WTC11 (cell line): ENCODE data around the gene CDC73. TPM values are rescaled to one million over a fixed set of nuclear protein-coding genes. Genes with fewer than 3 reads are reported as not detected.
A peak's percentile ranks its signal among the peaks of the same experiment; 100 is the strongest.

Experiments used
- ATAC-seq: fragments of 200-7000 bp; cut with Tn5 transposase; 2 replicates; pipeline ENCODE4 v1.10.0; 2021; ENCODE audit warnings: mild to moderate bottlenecking, moderate library complexity
- CTCF ChIA-PET: fragments of 300-600 bp; sonication (Branson Sonifier 250); formaldehyde crosslinking; loops from one replicate; lab custom pipeline; 2021; ENCODE audit warnings: antibody characterized with exemption; lab: Charles Lee
- POLR2A ChIA-PET: fragments of 350-600 bp; sonication (Branson Sonifier 250); formaldehyde crosslinking; loops from one replicate; lab custom pipeline; 2021; ENCODE audit warnings: antibody characterized with exemption; lab: Charles Lee
- DNase-seq: peaks from one replicate; pipeline ENCODE4 v3.0.0; 2021; ENCODE audit warnings: low spot score
- H3K27ac Mint-ChIP-seq: 2 replicates; pipeline ENCODE4 v1.8.0; 2021; ENCODE audit warnings: mixed read lengths
- H3K27me3 Mint-ChIP-seq: 2 replicates; pipeline ENCODE4 v1.8.0; 2021; ENCODE audit warnings: low read depth, mild to moderate bottlenecking, moderate library complexity, mixed read lengths
- H3K36me3 Mint-ChIP-seq: 2 replicates; pipeline ENCODE4 v1.8.0; 2021; ENCODE audit warnings: mixed read lengths
- H3K4me1 Mint-ChIP-seq: 2 replicates; pipeline ENCODE4 v1.8.0; 2022; ENCODE audit warnings: mixed read lengths
- H3K4me3 Mint-ChIP-seq: 2 replicates; pipeline ENCODE4 v1.8.0; 2021; ENCODE audit warnings: mild to moderate bottlenecking, moderate library complexity, mixed read lengths
- H3K9me3 Mint-ChIP-seq: 2 replicates; pipeline ENCODE4 v1.8.0; 2021; ENCODE audit warnings: mixed read lengths
- ARID4B ChIP-seq: sonication (generic); formaldehyde crosslinking; IDR thresholded peaks from 2 replicates; pipeline ENCODE4 v1.8.0; 2023; ENCODE audit warnings: missing genetic modification reagents, mild to moderate bottlenecking, borderline replicate concordance
- ATF6 ChIP-seq: sonication (generic); formaldehyde crosslinking; IDR thresholded peaks from 2 replicates; pipeline ENCODE4 v1.8.1; 2023; ENCODE audit warnings: mild to moderate bottlenecking, missing genetic modification reagents
- CBFB ChIP-seq: sonication (generic); formaldehyde crosslinking; IDR thresholded peaks from 2 replicates; pipeline ENCODE4 v1.8.1; 2022; ENCODE audit warnings: mild to moderate bottlenecking, low read depth, missing genetic modification reagents
- CTCF ChIP-seq: fragments of 200-600 bp; IDR thresholded peaks from 2 replicates; pipeline ENCODE4 v1.8.0; 2022; ENCODE audit warnings: antibody characterized with exemption
- E2F4 ChIP-seq: sonication (generic); formaldehyde crosslinking; IDR thresholded peaks from 2 replicates; pipeline ENCODE4 v1.8.1; 2022; ENCODE audit warnings: low read depth, mild to moderate bottlenecking, moderate library complexity, missing genetic modification reagents, borderline replicate concordance
- ESRRA ChIP-seq: sonication (generic); formaldehyde crosslinking; IDR thresholded peaks from 2 replicates; pipeline ENCODE4 v1.8.1; 2022; ENCODE audit warnings: mild to moderate bottlenecking, missing genetic modification reagents, borderline replicate concordance
- FOXK1 ChIP-seq: sonication (generic); formaldehyde crosslinking; IDR thresholded peaks from 2 replicates; pipeline ENCODE4 v1.8.0; 2022; ENCODE audit warnings: mild to moderate bottlenecking, moderate library complexity, missing genetic modification reagents
- IRF1 ChIP-seq: sonication (generic); formaldehyde crosslinking; IDR thresholded peaks from 2 replicates; pipeline ENCODE4 v1.8.0; 2023; ENCODE audit warnings: missing genetic modification reagents
- IRF2 ChIP-seq: sonication (generic); formaldehyde crosslinking; IDR thresholded peaks from 2 replicates; pipeline ENCODE4 v1.8.0; 2022; ENCODE audit warnings: low read depth, missing genetic modification reagents, borderline replicate concordance
- NFYB ChIP-seq: sonication (generic); formaldehyde crosslinking; conservative IDR thresholded peaks from 2 replicates; pipeline ENCODE4 v1.8.0; 2022; ENCODE audit warnings: low read depth, missing genetic modification reagents
- NR2C2 ChIP-seq: sonication (generic); formaldehyde crosslinking; IDR thresholded peaks from 2 replicates; pipeline ENCODE4 v1.8.0; 2022; ENCODE audit warnings: mild to moderate bottlenecking, missing genetic modification reagents
- RELA ChIP-seq: sonication (generic); formaldehyde crosslinking; IDR thresholded peaks from 2 replicates; pipeline ENCODE4 v1.8.1; 2022; ENCODE audit warnings: missing genetic modification reagents, mild to moderate bottlenecking, borderline replicate concordance
- SMAD3 ChIP-seq: sonication (generic); formaldehyde crosslinking; IDR thresholded peaks from 2 replicates; pipeline ENCODE4 v1.8.0; 2022; ENCODE audit warnings: missing genetic modification reagents, mild to moderate bottlenecking, borderline replicate concordance
- TCF7 ChIP-seq: sonication (generic); formaldehyde crosslinking; IDR thresholded peaks from 2 replicates; pipeline ENCODE4 v1.8.0; 2022; ENCODE audit warnings: mild to moderate bottlenecking, low read depth, missing genetic modification reagents, moderate library complexity
- TEAD4 ChIP-seq: sonication (generic); formaldehyde crosslinking; IDR thresholded peaks from 2 replicates; pipeline ENCODE4 v1.8.0; 2022; ENCODE audit warnings: mild to moderate bottlenecking, missing genetic modification reagents
- USF1 ChIP-seq: sonication (generic); formaldehyde crosslinking; IDR thresholded peaks from 2 replicates; pipeline ENCODE4 v1.8.0; 2022; ENCODE audit warnings: mild to moderate bottlenecking, missing genetic modification reagents
- ZNF263 ChIP-seq: sonication (generic); formaldehyde crosslinking; IDR thresholded peaks from 2 replicates; pipeline ENCODE4 v1.8.1; 2022; ENCODE audit warnings: low read depth, mild to moderate bottlenecking, moderate library complexity, missing genetic modification reagents
- ZNF671 ChIP-seq: fragments of 250-450 bp; sonication (Bioruptor Pico); IDR thresholded peaks from 2 replicates; pipeline ENCODE4 v1.8.0; 2021; ENCODE audit warnings: mild to moderate bottlenecking
- total RNA-seq: library from RNA; stranded (reverse); gene quantifications from 3 replicates; pipeline ENCODE4 v1.2.3, GENCODE V29; 2021

CDC73 gene
- total RNA-seq, 1 experiment from 2014 or later = 57.1 TPM

- DNase-seq (no peak), ATAC-seq (no peak)
- ChIA-PET CTCF (no interaction called here), POLR2A (no interaction called here)
- H3K27ac Mint-ChIP-seq = no peak overlapping the region
- TF ChIP-seq ESRRA (CRISPR knock-in tag) (no peak), CTCF (no peak), IRF2 (no peak), ATF6 (CRISPR knock-in tag) (no peak), TEAD4 (no peak), E2F4 (CRISPR knock-in tag) (no peak), RELA (CRISPR knock-in tag) (no peak)
- H3K9me3 Mint-ChIP-seq = no peaks in the 10 kb centered on the region
- no peaks in the 10 kb centered on the region for H3K27me3 Mint-ChIP-seq
- no peaks in the 10 kb centered on the region for H3K4me1 Mint-ChIP-seq
- H3K36me3 Mint-ChIP-seq = peaks cover 14% of the 10 kb centered on the region
- no peak overlapping the region for H3K4me3 Mint-ChIP-seq
These were observed 34.4 kb downstream of the CDC73 start for GRCh38 chr1:193156117-193156821.

GRCh38 chr1:193156822-193157142 lies 35.0 kb downstream of the CDC73 start:
- Mint-ChIP-seq H3K4me1 (no peaks in the 10 kb centered on the region), H3K27me3 (no peaks in the 10 kb centered on the region), H3K4me3 (no peak overlapping the region), H3K27ac (no peak overlapping the region)
- CTCF ChIA-PET = no interaction called here
- ATAC-seq = no peak
- DNase-seq = no peak
- TF ChIP-seq NR2C2 (CRISPR knock-in tag) = no peak
- no peak for TF ChIP-seq NFYB (CRISPR knock-in tag)
- TF ChIP-seq CBFB (CRISPR knock-in tag) = no peak
- TF ChIP-seq, all 79 proteins: peak for 0
- POLR2A ChIA-PET = no interaction called here
- Mint-ChIP-seq H3K36me3 (peaks cover 14% of the 10 kb centered on the region), H3K9me3 (no peaks in the 10 kb centered on the region)

GRCh38 chr1:193157360-193157759 lies 35.5 kb downstream of the CDC73 start:
- DNase-seq (no peak), ATAC-seq (no peak)
- H3K27ac Mint-ChIP-seq = no peak overlapping the region
- no peaks in the 10 kb centered on the region for H3K4me1 Mint-ChIP-seq
- H3K27me3 Mint-ChIP-seq = no peaks in the 10 kb centered on the region
- no peak overlapping the region for H3K4me3 Mint-ChIP-seq
- ChIA-PET CTCF (no interaction called here), POLR2A (no interaction called here)
- H3K36me3 Mint-ChIP-seq = peaks cover 11% of the 10 kb centered on the region
- TF ChIP-seq RELA (CRISPR knock-in tag) = no peak
- TF ChIP-seq TCF7 (CRISPR knock-in tag) = no peak
- no peak for TF ChIP-seq ZNF671 (CRISPR knock-in tag)
- TF ChIP-seq, all 79 proteins: peak for 0
- no peaks in the 10 kb centered on the region for H3K9me3 Mint-ChIP-seq

- peak overlapping the region; percentile 50; the same call in 1 of the 2 replicates for H3K27ac Mint-ChIP-seq
- CTCF ChIA-PET = no interaction called here
- peaks cover 11% of the 10 kb centered on the region for H3K4me1 Mint-ChIP-seq
- no peaks in the 10 kb centered on the region for H3K27me3 Mint-ChIP-seq
- no peak for DNase-seq
- no peaks in the 10 kb centered on the region for H3K36me3 Mint-ChIP-seq
- H3K4me3 Mint-ChIP-seq = no peak overlapping the region
- no peak for ATAC-seq
- H3K9me3 Mint-ChIP-seq = no peaks in the 10 kb centered on the region
- POLR2A ChIA-PET = no interaction called here
- TF ChIP-seq TEAD4 = no peak
- no peak for TF ChIP-seq FOXK1 (CRISPR knock-in tag)
- TF ChIP-seq SMAD3 (CRISPR knock-in tag) = no peak
- no peak for TF ChIP-seq ARID4B (CRISPR knock-in tag)
- no peak for TF ChIP-seq ZNF263 (CRISPR knock-in tag)
- TF ChIP-seq IRF1 = no peak
- no peak for TF ChIP-seq USF1 (CRISPR knock-in tag)
These were observed 54.3 kb downstream of the CDC73 start for GRCh38 chr1:193176113-193176512.
